ENCODE results near the gene NEURL3.
"Not testable (repeated sequence)": the region's sequence is repeated elsewhere in the genome, so short reads cannot be mapped to it uniquely, and the experiment has no call there.

The NEURL3 gene

GRCh38 chr2:96477458-96477857 is 27.7 kb downstream of the NEURL3 start:
- no peak for DNase-seq

- DNase-seq, result no peak
Observed at GRCh38 chr2:96471772-96472171, 33.4 kb downstream of the NEURL3 start.

GRCh38 chr2:96470636-96471035 is 34.5 kb downstream of the NEURL3 start:
- DNase-seq, result peak; percentile 46

- no peak for DNase-seq
Observed at GRCh38 chr2:96470109-96470508, 35.0 kb downstream of the NEURL3 start.

- DNase-seq, result no peak
Observed at GRCh38 chr2:96468904-96469303, 36.3 kb downstream of the NEURL3 start.

GRCh38 chr2:96464651-96465050 is 40.5 kb downstream of the NEURL3 start:
- no peak for DNase-seq

- DNase-seq, result no peak
Observed at GRCh38 chr2:96464061-96464460, 41.1 kb downstream of the NEURL3 start.

- DNase-seq, result no peak
Observed at GRCh38 chr2:96463119-96463518, 42.0 kb downstream of the NEURL3 start.

- not testable (repeated sequence) for DNase-seq
Observed at GRCh38 chr2:96461616-96462015, 43.5 kb downstream of the NEURL3 start.

- DNase-seq, result no peak
Observed at GRCh38 chr2:96452053-96452452, 53.1 kb downstream of the NEURL3 start.

- no peak for DNase-seq
Observed at GRCh38 chr2:96449637-96450036, 55.5 kb downstream of the NEURL3 start.

- DNase-seq, result no peak
Observed at GRCh38 chr2:96449174-96449573, 56.0 kb downstream of the NEURL3 start.

- no peak for DNase-seq
Observed at GRCh38 chr2:96447726-96448125, 57.4 kb downstream of the NEURL3 start.
